D721Med (cell line): ENCODE measurements around the gene CCNYL1.

Source experiments
- DNase-seq: peaks from one replicate; pipeline ENCODE4 v3.0.0; 2011; ENCODE audit warnings: low spot score; ENCODE audit not compliant: insufficient read length
- FAIRE-seq: peaks from 2 replicates; lab custom pipeline; 2011; peaks lifted over from hg19 to GRCh38; lab: Jason Lieb, UNC
- CTCF ChIP-seq: IDR thresholded peaks from 2 replicates; pipeline ENCODE4 v1.5.1; 2012; ENCODE audit warnings: mild to moderate bottlenecking, control low read depth; ENCODE audit not compliant: insufficient read depth; ENCODE audit errors: missing control alignments

Gene CCNYL1

DNA sequence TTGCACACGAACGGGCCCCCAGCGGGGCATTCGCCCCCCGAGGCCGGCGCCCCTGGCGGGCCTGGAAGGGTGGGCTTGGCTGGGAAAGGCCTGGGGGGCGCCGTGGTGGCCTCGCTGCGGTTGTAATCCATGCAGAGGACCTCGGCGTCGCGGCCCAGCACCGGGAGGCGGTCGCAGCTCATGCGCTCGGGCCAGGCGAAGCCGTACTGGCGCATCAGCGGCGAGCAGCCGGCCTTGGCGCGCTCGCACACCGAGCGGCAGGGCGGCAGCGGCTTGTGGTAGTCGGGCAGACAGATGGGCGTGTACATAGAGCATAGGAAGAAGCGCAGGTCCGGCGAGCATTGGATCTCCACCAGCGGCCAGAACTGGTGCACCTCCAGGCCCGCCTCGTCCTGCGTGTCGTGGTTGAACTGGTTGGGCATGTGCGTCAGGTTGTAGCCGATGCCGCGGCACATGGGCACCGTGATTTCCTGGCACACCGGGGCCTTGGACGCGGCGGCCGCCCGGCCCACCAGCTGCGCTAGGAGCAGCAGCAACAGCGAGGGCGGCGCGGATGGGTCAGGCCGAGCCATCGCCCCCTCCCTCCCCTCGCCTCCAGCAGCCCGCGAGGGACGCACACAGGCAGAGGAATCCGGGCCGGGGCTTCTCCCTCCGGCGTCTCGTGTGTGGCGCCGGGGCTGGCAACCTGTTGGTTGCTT is 56.9 kb downstream of the CCNYL1 start:
- no peak for DNase-seq
- no peak for FAIRE-seq
- TF ChIP-seq CTCF: no peak

DNA sequence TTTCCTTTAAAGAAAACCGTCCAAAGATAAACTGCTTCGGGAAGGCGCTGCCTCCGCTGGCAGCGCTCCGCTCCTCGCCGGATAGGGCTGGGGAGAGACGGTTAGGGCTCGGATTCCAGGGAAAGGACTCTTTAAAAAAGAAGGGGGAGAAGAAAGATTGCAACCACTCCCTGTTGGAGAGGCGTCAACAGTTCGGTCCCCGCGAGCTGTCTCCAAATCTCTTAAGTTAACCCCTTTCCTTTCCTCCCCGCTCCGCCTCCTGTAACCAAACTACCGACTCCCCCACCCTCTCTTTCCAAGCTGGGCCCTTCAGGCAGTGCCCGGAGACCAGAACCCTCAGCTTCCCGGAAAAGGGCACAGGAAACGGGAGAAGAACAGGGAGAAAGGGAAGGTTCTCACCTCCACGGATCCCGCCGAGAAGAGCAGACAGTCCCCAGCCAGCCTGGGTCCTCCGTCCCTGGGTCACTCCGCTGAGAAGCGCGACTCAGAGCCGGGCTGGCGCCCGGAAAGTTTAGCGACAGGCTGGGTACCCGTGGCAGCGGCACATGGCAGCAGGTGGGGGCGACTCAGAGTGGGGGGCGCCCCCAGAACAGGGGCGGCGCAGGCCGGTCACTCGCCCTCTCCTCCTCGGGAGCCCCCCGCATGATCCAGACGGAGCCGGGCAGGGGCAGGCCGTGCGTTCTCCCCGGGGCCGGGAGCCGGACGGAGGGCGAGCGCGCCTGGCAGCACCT is 57.6 kb downstream of the CCNYL1 start:
- DNase-seq (no peak), FAIRE-seq (no peak)
- TF ChIP-seq CTCF: no peak

DNA sequence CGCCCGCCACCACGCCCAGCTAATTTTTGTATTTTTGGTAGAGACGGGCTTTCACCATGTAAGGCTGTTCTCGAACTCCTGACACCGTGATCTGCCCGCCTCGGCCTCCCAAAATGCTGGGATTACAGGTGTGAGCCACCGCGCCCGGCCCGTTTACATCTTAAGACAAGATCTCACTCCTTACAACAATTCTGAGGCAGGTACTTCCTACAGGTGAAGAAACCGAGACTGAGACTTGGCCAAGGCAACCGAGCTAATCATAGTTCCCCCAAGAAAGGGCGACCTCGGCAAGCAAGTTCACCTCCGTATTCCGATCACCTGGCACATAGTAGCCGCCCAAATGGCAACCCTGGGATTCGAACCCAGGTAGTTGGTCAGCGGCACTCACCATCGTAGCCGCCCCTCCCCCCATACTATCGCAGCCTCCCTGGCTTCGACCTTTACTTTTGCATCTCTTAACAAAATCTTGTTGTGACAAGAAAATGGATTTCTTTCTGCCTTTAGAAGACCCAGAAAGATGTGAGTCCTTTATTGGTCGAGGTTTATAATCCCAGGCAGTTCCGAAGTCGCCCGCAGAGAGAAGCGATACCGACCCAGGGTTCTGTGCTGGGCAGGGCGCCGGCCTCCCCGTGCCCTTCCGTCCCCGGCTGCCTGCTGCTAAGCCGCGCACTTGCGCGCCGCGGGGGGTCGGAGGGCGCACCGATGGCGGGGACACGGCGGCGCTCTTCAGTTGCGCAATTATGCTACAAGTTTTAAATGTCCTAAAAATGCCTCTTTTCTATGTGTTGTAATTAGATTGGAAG is 59.4 kb downstream of the CCNYL1 start:
- no peak for TF ChIP-seq CTCF
- no peak for FAIRE-seq
- DNase-seq: no peak

GRCh38 chr2:207771421-207771820 is 60.0 kb downstream of the CCNYL1 start:
- no peak for TF ChIP-seq CTCF
- DNase-seq (no peak), FAIRE-seq (no peak)

GRCh38 chr2:207772081-207772843 is 60.8 kb downstream of the CCNYL1 start:
- FAIRE-seq (no peak), DNase-seq (no peak)
- no peak for TF ChIP-seq CTCF

DNA sequence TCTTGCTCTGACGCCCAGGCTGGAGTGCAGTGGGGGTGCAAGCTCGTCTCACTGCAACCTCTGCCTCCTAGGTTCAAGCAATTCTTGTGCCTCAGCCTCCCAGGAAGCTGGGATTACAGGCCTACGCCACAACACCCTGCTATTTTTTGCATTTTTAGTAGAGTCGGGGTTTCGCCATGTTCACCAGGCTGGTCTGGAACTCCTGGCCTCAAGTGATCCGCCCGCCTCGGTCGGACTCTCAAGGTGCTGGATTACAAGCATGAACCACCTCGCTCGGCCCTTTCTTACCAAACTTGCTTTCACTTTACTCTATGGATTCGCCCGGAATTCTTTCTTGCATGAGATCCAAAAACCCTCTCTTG is 61.4 kb downstream of the CCNYL1 start:
- FAIRE-seq: no peak
- DNase-seq: no peak

More for the DNA sequence above, 61.4 kb downstream of the CCNYL1 start:
- no peak for TF ChIP-seq CTCF
